Measurements from ENCODE around the gene ARMH3.

ARMH3 gene

DNA sequence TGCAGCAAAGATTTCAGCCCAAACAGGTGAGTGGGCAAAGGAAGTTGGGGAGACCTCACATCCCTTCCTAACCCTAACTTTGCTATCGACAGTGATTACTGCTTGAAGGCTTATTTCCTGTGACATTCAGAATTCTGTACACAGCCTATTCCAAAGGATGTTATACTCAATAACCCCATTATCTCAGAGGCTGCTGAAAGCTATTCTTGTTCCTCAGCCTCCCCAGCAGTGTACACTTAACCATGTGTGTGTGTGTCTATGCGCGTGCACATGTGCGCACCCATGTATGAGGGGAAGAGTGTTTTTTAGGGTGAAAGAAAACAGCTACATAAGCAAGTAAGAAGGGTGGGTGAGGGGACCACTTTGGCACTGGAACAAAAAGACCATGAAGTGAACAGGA is 122.0 kb downstream of the ARMH3 start:
- Mint-ChIP-seq H3K27ac (no peak overlapping the region), H3K27me3 (no peaks in the 10 kb centered on the region), H3K36me3 (peaks cover 24 to 39% of the 10 kb centered on the region in 2 donors), H3K9me3 (no peaks in the 10 kb centered on the region), H3K4me1 (peaks cover 11 to 23% of the 10 kb centered on the region in 2 donors), H3K4me3 (no peak overlapping the region)
- ATAC-seq (replicated peaks) (no peak), DNase-seq (no peak)

- ATAC-seq (replicated peaks) = no peak
- H3K27me3 Mint-ChIP-seq = no peaks in the 10 kb centered on the region
- no peak overlapping the region for H3K4me3 Mint-ChIP-seq
- no peak overlapping the region for H3K27ac Mint-ChIP-seq
- peaks cover 24 to 38% of the 10 kb centered on the region in 2 donors for H3K36me3 Mint-ChIP-seq
- no peak for DNase-seq
- H3K9me3 Mint-ChIP-seq = no peaks in the 10 kb centered on the region
- H3K4me1 Mint-ChIP-seq = peaks cover 4 to 8% of the 10 kb centered on the region in 2 donors
These were observed 123.8 kb downstream of the ARMH3 start for GRCh38 chr10:101932183-101932582.

DNA sequence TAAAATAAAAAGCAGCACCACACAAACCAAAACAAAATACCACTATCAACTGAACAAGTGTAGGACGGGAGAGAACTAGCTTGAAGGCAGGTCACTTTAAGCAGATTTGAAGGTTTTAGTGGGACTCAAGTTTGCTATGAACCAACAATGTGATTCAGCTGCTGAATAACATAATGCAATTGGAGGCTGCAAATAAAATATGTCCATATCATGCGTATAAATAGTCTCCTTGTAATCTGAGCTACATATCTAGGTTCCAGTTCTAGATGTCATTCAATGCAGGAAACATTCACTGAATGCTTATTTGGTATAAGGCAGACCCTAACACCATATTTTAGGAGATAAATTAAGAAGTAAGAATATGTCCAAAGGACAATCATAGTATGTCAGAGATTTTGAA is 130.9 kb downstream of the ARMH3 start:
- Mint-ChIP-seq H3K4me3 (no peak overlapping the region), H3K36me3 (peaks cover 19 to 38% of the 10 kb centered on the region in 2 donors), H3K4me1 (peaks cover 15 to 20% of the 10 kb centered on the region in 2 donors), H3K27me3 (no peaks in the 10 kb centered on the region), H3K27ac (no peak overlapping the region), H3K9me3 (no peaks in the 10 kb centered on the region)
- DNase-seq = no peak
- no peak for ATAC-seq (replicated peaks)

- Mint-ChIP-seq H3K36me3 (peaks cover 26 to 47% of the 10 kb centered on the region in 2 donors), H3K27me3 (no peaks in the 10 kb centered on the region), H3K4me1 (peaks cover 19 to 21% of the 10 kb centered on the region in 2 donors), H3K4me3 (no peak overlapping the region), H3K27ac (peak overlapping the region; percentile 80), H3K9me3 (no peaks in the 10 kb centered on the region)
- DNase-seq = no peak
- no peak for ATAC-seq (replicated peaks)
These were observed 132.7 kb downstream of the ARMH3 start for GRCh38 chr10:101923256-101923655.

DNA sequence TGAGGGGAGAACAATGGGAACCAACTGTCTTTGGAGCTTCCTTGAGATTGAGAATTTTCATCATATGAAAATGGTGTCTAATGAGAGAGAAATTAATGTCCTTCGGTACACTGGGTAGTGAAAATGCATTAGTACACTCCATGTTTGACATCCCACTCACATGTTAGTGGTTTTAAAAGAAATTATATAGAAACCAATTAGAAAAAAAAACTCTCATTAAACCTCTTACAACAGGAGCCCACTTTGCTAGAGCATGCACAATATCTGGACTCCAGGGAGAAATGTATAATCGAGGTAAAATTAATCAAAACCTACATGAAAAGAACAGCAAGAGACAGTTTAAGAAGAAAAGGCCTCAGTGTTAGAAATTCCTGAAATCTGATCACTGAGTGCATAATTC is 133.1 kb downstream of the ARMH3 start:
- H3K4me1 Mint-ChIP-seq = peaks cover 19 to 23% of the 10 kb centered on the region in 2 donors
- no peak overlapping the region for H3K4me3 Mint-ChIP-seq
- H3K27me3 Mint-ChIP-seq = no peaks in the 10 kb centered on the region
- DNase-seq (no peak), ATAC-seq (replicated peaks) (no peak)
- no peaks in the 10 kb centered on the region for H3K9me3 Mint-ChIP-seq
- H3K36me3 Mint-ChIP-seq = peaks cover 29 to 43% of the 10 kb centered on the region in 2 donors
- H3K27ac Mint-ChIP-seq = no peak overlapping the region

DNA sequence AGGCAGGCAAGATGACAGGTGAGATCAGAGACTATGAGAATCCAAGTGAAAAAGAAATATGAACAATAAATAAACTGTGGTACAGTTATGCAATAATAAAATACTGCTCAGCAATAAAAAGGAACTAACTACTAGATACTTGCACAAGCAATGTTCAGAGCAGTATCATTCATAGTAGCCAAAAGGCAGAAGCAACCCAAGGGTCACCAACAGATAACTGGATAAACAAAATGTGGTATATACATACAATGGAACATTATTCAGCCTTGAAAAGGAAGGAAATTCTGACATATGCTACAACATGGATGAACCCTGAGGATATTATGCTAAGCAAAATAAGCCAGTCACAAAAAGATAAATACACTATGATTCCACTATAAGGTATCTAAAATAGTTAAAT is 135.4 kb downstream of the ARMH3 start:
- ATAC-seq (replicated peaks) (no peak), DNase-seq (no peak)
- no peaks in the 10 kb centered on the region for H3K9me3 Mint-ChIP-seq
- H3K4me3 Mint-ChIP-seq = no peak overlapping the region
- H3K27ac Mint-ChIP-seq = peak overlapping the region; percentile 14
- peaks cover 20 to 34% of the 10 kb centered on the region in 2 donors for H3K4me1 Mint-ChIP-seq
- H3K27me3 Mint-ChIP-seq = no peaks in the 10 kb centered on the region
- peaks cover 24 to 44% of the 10 kb centered on the region in 2 donors for H3K36me3 Mint-ChIP-seq

GRCh38 chr10:101919026-101919770 is 136.8 kb downstream of the ARMH3 start:
- Mint-ChIP-seq H3K4me1 (peaks cover 20 to 34% of the 10 kb centered on the region in 2 donors), H3K27ac (peak overlapping the region; percentile 2)

GRCh38 chr10:101912561-101913179 is 143.3 kb downstream of the ARMH3 start:
- no peak for DNase-seq
- Mint-ChIP-seq H3K4me3 (no peak overlapping the region), H3K9me3 (no peaks in the 10 kb centered on the region), H3K27ac (no peak overlapping the region), H3K4me1 (peaks cover 12 to 22% of the 10 kb centered on the region in 2 donors), H3K36me3 (peaks cover 15 to 25% of the 10 kb centered on the region in 2 donors), H3K27me3 (no peaks in the 10 kb centered on the region)
- ATAC-seq (replicated peaks) = no peak

More at GRCh38 chr10:101919026-101919770, 136.8 kb downstream of the ARMH3 start:
- no peak overlapping the region for H3K4me3 Mint-ChIP-seq
- H3K36me3 Mint-ChIP-seq = peaks cover 24 to 39% of the 10 kb centered on the region in 2 donors
- no peaks in the 10 kb centered on the region for H3K9me3 Mint-ChIP-seq
- DNase-seq (no peak), ATAC-seq (replicated peaks) (no peak)
- H3K27me3 Mint-ChIP-seq = no peaks in the 10 kb centered on the region

- Mint-ChIP-seq H3K36me3 (peaks cover 14 to 33% of the 10 kb centered on the region in 2 donors), H3K27ac (peak overlapping the region; percentile 66), H3K4me1 (peaks cover 46 to 65% of the 10 kb centered on the region in 2 donors)
These were observed 149.3 kb downstream of the ARMH3 start for GRCh38 chr10:101906586-101907183.

GRCh38 chr10:101905251-101905650 is 150.7 kb downstream of the ARMH3 start:
- no peak overlapping the region for H3K4me3 Mint-ChIP-seq
- H3K27ac Mint-ChIP-seq = peak overlapping the region; percentile 92

More at GRCh38 chr10:101906586-101907183, 149.3 kb downstream of the ARMH3 start:
- peak overlapping the region in 1 of 2 donors; percentile 17 for H3K4me3 Mint-ChIP-seq
- ATAC-seq (replicated peaks) (no peak), DNase-seq (no peak)
- no peaks in the 10 kb centered on the region for H3K9me3 Mint-ChIP-seq
- H3K27me3 Mint-ChIP-seq = no peaks in the 10 kb centered on the region

GRCh38 chr10:101903827-101904550 is 152.0 kb downstream of the ARMH3 start:
- DNase-seq (peak; percentile 84), ATAC-seq (replicated peaks) (peak; percentile 90 to 93)
- peaks cover 7 to 16% of the 10 kb centered on the region in 2 donors for H3K36me3 Mint-ChIP-seq
- H3K27me3 Mint-ChIP-seq = no peaks in the 10 kb centered on the region
- peak overlapping the region; percentile 33 to 55 for H3K4me3 Mint-ChIP-seq
- H3K9me3 Mint-ChIP-seq = no peaks in the 10 kb centered on the region
- peak overlapping the region; percentile 92 for H3K27ac Mint-ChIP-seq
- H3K4me1 Mint-ChIP-seq = peaks cover 54 to 75% of the 10 kb centered on the region in 2 donors

More at GRCh38 chr10:101905251-101905650, 150.7 kb downstream of the ARMH3 start:
- H3K27me3 Mint-ChIP-seq = no peaks in the 10 kb centered on the region
- H3K9me3 Mint-ChIP-seq = no peaks in the 10 kb centered on the region
- DNase-seq (no peak), ATAC-seq (replicated peaks) (no peak)
- H3K4me1 Mint-ChIP-seq = peaks cover 54 to 76% of the 10 kb centered on the region in 2 donors
- peaks cover 5 to 21% of the 10 kb centered on the region in 2 donors for H3K36me3 Mint-ChIP-seq

- DNase-seq (no peak), ATAC-seq (replicated peaks) (no peak)
- Mint-ChIP-seq H3K27me3 (no peaks in the 10 kb centered on the region), H3K4me1 (peaks cover 51 to 77% of the 10 kb centered on the region in 2 donors), H3K27ac (peak overlapping the region; percentile 51), H3K4me3 (peak overlapping the region in 1 of 2 donors; percentile 48), H3K9me3 (no peaks in the 10 kb centered on the region), H3K36me3 (peaks cover 7 to 16% of the 10 kb centered on the region in 2 donors)
These were observed 153.2 kb downstream of the ARMH3 start for GRCh38 chr10:101902820-101903145.

GRCh38 chr10:101902032-101902819 is 153.7 kb downstream of the ARMH3 start:
- peak in 1 of 2 donors; percentile 14 for ATAC-seq (replicated peaks)
- Mint-ChIP-seq H3K4me3 (peak overlapping the region; percentile 29 to 48), H3K9me3 (no peaks in the 10 kb centered on the region), H3K27me3 (no peaks in the 10 kb centered on the region), H3K36me3 (peaks cover 7 to 16% of the 10 kb centered on the region in 2 donors), H3K4me1 (peaks cover 55 to 83% of the 10 kb centered on the region in 2 donors), H3K27ac (peak overlapping the region; percentile 79)
- DNase-seq = no peak
